ENCODE measurements around the gene MUC2. TPM values are rescaled to one million over a fixed set of nuclear protein-coding genes. Genes with fewer than 3 reads are reported as not detected.

MUC2 gene
- total and polyA plus RNA-seq, 2 of the 4 experiments (the other 2 are of a cell fraction), result not detected

GRCh38 chr11:1092145-1092670, 17.5 kb downstream of the MUC2 start:
- POLR2A ChIA-PET (ENCODE audit: unreplicated experiment), result no interaction called here
- dilution Hi-C loops (cut with HindIII; ENCODE audit: low sequenced_read_pairs, unreplicated experiment), result no loop called here
- Histone ChIP-seq H3K27ac (ENCODE audit: insufficient read depth, low read length) (no peak overlapping the region), H3K9me3 (ENCODE audit: control insufficient read depth, insufficient read depth, low read length) (peaks cover 8% of the 10 kb centered on the region; the same call in 1 of the 2 replicates), H3K27me3 (ENCODE audit: control insufficient read depth, insufficient read depth, low read length) (no peaks in the 10 kb centered on the region; the same call in 1 of the 2 replicates), H3K4me1 (ENCODE audit: control insufficient read depth, insufficient read depth, low read length) (no peaks in the 10 kb centered on the region), H2BK120ac (ENCODE audit: low read depth, low read length) (no peak overlapping the region), H3K9ac (ENCODE audit: low read depth, low read length) (no peak overlapping the region), H4K5ac (ENCODE audit: low read depth, low read length) (no peak overlapping the region), H4K20me1 (ENCODE audit: insufficient read depth, low read length) (peaks cover 5% of the 10 kb centered on the region; the same call in 1 of the 2 replicates), H2AFZ (replicated peaks; ENCODE audit: low read length, poor library complexity) (no peak overlapping the region), H2BK20ac (ENCODE audit: low read depth, low read length) (no peak overlapping the region), H3K4me2 (ENCODE audit: low read depth, low read length) (no peak overlapping the region), H3K23ac (ENCODE audit: low read depth, low read length) (no peak overlapping the region), H3K56ac (ENCODE audit: extremely low read depth, insufficient read depth, low read length) (no peak overlapping the region), H3K18ac (ENCODE audit: low read depth, low read length) (no peak overlapping the region), H3K14ac (replicated peaks; ENCODE audit: low read depth, low read length) (no peak overlapping the region), H3K4ac (ENCODE audit: low read depth, low read length) (no peak overlapping the region), H2AK5ac (ENCODE audit: low read depth, low read length) (no peak overlapping the region), H3K9me1 (ENCODE audit: insufficient read depth, low read length) (peaks cover 5% of the 10 kb centered on the region; the same call in 1 of the 2 replicates), H3K36me3 (ENCODE audit: control insufficient read depth, insufficient read depth, low read length) (no peaks in the 10 kb centered on the region), H4K8ac (ENCODE audit: low read depth in 2 of 2, low read length in 2 of 2) (no peak overlapping the region), H3K79me1 (ENCODE audit: low read depth in 1 of 2, low read length in 2 of 2) (no peaks in the 10 kb centered on the region), H2AK9ac (replicated peaks; ENCODE audit: low read depth, low read length, poor library complexity) (no peak overlapping the region), H4K91ac (ENCODE audit: insufficient read depth, low read depth, low read length) (no peak overlapping the region), H3K4me3 (ENCODE audit: insufficient read depth, low read depth, low read length) (no peak overlapping the region), H2BK15ac (ENCODE audit: low read depth, low read length) (no peak overlapping the region), H2BK5ac (ENCODE audit: low read depth, low read length, poor library complexity, severe bottlenecking) (no peak overlapping the region)
- intact Hi-C loops (cut with micrococcal nuclease), result no loop called here
- TF ChIP-seq MAFK (IDR thresholded peaks at IDR 0.05; ENCODE audit: low read depth, low read length) (no peak), MAZ (IDR thresholded peaks at IDR 0.05; ENCODE audit: borderline replicate concordance, low read depth, low read length) (no peak), FOS (IDR thresholded peaks at IDR 0.05; ENCODE audit: low read depth, low read length) (no peak), RFX5 (IDR thresholded peaks at IDR 0.05; ENCODE audit: low read depth, low read length) (no peak), USF2 (IDR thresholded peaks at IDR 0.05; ENCODE audit: low read depth, low read length) (no peak), BHLHE40 (IDR thresholded peaks at IDR 0.05; ENCODE audit: low read depth, low read length) (no peak), CEBPB (IDR thresholded peaks at IDR 0.05; ENCODE audit: low read depth, low read length) (no peak)
- CTCF ChIA-PET, result no interaction called here
- WGBS, 2 experiments (ENCODE audit: extremely low coverage in 2 of 2, insufficient read length in 1 of 2), result 64% methylated on average over 10 of the region's 17 CpGs; no CpG with 5 or more reads in 1 of the 2 experiments
- DNase-seq, result no peak
- in situ Hi-C loops (cut with MboI; ENCODE audit: low sequenced_read_pairs), result no loop called here
- no TSS peak for BruUV-seq (replicated peaks)
- no peak for ATAC-seq (ENCODE audit: low read depth)

All from IMR-90 (cell line).